Panc1 (cell line): Measurements from ENCODE around the gene SUPV3L1. TPM values are rescaled to one million over a fixed set of nuclear protein-coding genes. Genes with fewer than 3 reads are reported as not detected.

Experiments
- ATAC-seq: fragments of 200-7000 bp; cut with Tn5 transposase; 2 replicates; pipeline ENCODE4 v1.9.1; 2020; ENCODE audit warnings: mild to moderate bottlenecking, moderate library complexity
- BruUV-seq: library from RNA; stranded (reverse); fragments of 400-500 nt; replicated peaks from 2 replicates; lab custom pipeline; 2021; lab: Mats Ljungman, UMichigan
- CTCF ChIA-PET: fragments of 300-600 bp; sonication (Branson Sonifier 250); formaldehyde crosslinking; loops from one replicate; lab custom pipeline; 2022; ENCODE audit warnings: antibody characterized with exemption; lab: Charles Lee
- POLR2A ChIA-PET: fragments of 300-600 bp; sonication (Branson Sonifier 250); formaldehyde crosslinking; loops from one replicate; lab custom pipeline; 2022; ENCODE audit warnings: antibody characterized with exemption; lab: Charles Lee
- DNase-seq: peaks from one replicate; pipeline ENCODE4 v3.0.0-alpha.2; 2010; ENCODE audit warnings: low read depth, low spot score
- H3K27ac ChIP-seq: 2 replicates; pipeline ENCODE4 v1.5.1; 2011; ENCODE audit warnings: mild to moderate bottlenecking, low read length, inconsistent platforms
- H3K27me3 ChIP-seq: fragments of 200-500 bp; sonication (Bioruptor generic); 2 replicates; pipeline ENCODE4 v1.6.0; 2014; ENCODE audit warnings: low read length, inconsistent platforms; ENCODE audit not compliant: control insufficient read depth, insufficient read depth
- H3K36me3 ChIP-seq: fragments of 200-500 bp; sonication (Bioruptor generic); 2 replicates; pipeline ENCODE4 v1.5.1; 2014; ENCODE audit warnings: inconsistent platforms, mild to moderate bottlenecking, low read length, moderate library complexity; ENCODE audit not compliant: control insufficient read depth, insufficient read depth
- H3K4me1 ChIP-seq: 2 replicates; pipeline ENCODE4 v1.5.1; 2011; ENCODE audit warnings: inconsistent platforms, mild to moderate bottlenecking, low read length, moderate library complexity; ENCODE audit not compliant: control insufficient read depth, insufficient read depth
- H3K4me3 ChIP-seq, 2 experiments: 2 replicates each; pipeline ENCODE4 v1.5.1; 2011 to 2012; ENCODE audit warnings: low read depth in 2 of 2, low read length in 2 of 2, mild to moderate bottlenecking in 2 of 2, inconsistent platforms in 1 of 2, moderate library complexity in 1 of 2
- H3K9me3 ChIP-seq: fragments of 200-500 bp; sonication (Bioruptor generic); 2 replicates; pipeline ENCODE4 v1.5.1; 2014; ENCODE audit warnings: low read depth, mild to moderate bottlenecking, inconsistent platforms, low read length, moderate library complexity; ENCODE audit not compliant: control insufficient read depth, insufficient read depth
- POLR2AphosphoS5 ChIP-seq: IDR thresholded peaks from 2 replicates; pipeline ENCODE4 v1.6.1; 2012; ENCODE audit warnings: mild to moderate bottlenecking, low read depth, low read length, moderate library complexity
- REST ChIP-seq, 2 experiments: IDR thresholded peaks; 2 replicates each; pipeline ENCODE4 v1.6.1; 2011 to 2012; ENCODE audit warnings: low read depth in 2 of 2, control low read depth in 1 of 2, low read length in 1 of 2, mild to moderate bottlenecking in 1 of 2, moderate library complexity in 1 of 2; ENCODE audit not compliant: insufficient read depth in 1 of 2
- SIN3A ChIP-seq: IDR thresholded peaks from 2 replicates; pipeline ENCODE4 v1.6.1; 2012; ENCODE audit warnings: low read depth, mild to moderate bottlenecking, low read length, moderate library complexity, borderline replicate concordance; ENCODE audit not compliant: insufficient read depth
- TCF7L2 ChIP-seq: IDR thresholded peaks from 2 replicates; pipeline ENCODE4 v1.6.1; 2011; ENCODE audit warnings: mild to moderate bottlenecking, low read depth, low read length, inconsistent platforms
- in situ Hi-C: cut with HindIII; loops from 2 replicates; pipeline ENCODE4 v1.10.0; 2016; ENCODE audit warnings: low sequenced_read_pairs, low pct_unique_long_range_greater_than_20kb
- intact Hi-C: fragments of 100-400 bp; cut with micrococcal nuclease; formaldehyde crosslinking; loops from one replicate; pipeline ENCODE4 v1.10.0; 2022; ENCODE audit not compliant: unreplicated experiment
- total RNA-seq: library from RNA; stranded (reverse); gene quantifications from one replicate; pipeline ENCODE4 v1.2.1, GENCODE V29; 2021; ENCODE audit not compliant: unreplicated experiment
- TF ChIP-seq, protein P1 (sequence below): fragments of 450-650 bp; IDR thresholded peaks from 2 replicates; pipeline ENCODE4 v1.5.1; 2017; ENCODE audit warnings: mild to moderate bottlenecking

The SUPV3L1 gene
- total RNA-seq, 1 experiment from 2014 or later: 65.0 TPM

DNA sequence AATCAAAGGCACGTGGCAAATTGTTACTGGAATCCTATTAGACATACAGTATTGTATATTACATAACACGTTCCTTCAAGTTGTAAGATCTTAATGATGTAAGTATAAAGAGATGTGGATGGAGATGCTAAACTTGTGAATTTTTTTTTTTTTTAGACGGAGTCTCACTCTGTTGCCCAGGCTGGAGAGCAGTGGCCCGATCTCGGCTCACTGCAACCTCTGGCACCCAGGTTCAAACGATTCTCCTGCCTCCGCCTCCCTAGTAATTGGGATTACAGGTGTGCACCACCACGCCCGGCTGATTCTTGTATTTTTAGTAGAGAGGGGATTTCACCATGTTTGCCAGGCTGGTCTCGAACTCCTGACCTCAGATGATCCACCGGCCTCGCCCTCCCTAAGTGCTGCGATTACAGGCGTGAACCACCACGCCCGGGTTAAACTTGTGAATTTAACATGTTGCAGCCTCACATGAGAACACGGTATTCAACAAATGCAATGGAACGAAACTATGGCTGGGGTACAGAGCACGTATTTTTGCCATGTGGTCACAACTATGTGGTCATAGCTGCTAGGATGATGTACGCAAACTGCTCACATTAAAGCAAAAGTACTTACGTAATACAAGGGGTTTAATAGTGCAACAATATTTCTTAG, 818 bp upstream of the SUPV3L1 start:
- DNase-seq: no peak
- peak; percentile 71 for ATAC-seq
- no peaks in the 10 kb centered on the region for H3K9me3 ChIP-seq
- CTCF ChIA-PET: interaction anchor here (0.5 to 0.6 kb wide), 2 partner anchors 175 to 489 kb away, joined by 3 to 5 read pairs; no protein-coding TSS in a partner anchor
- peak overlapping the region; percentile 94 to 95 for H3K4me3 ChIP-seq
- H3K36me3 ChIP-seq: peaks cover 6% of the 10 kb centered on the region; the same call in 1 of the 2 replicates
- H3K27me3 ChIP-seq: no peaks in the 10 kb centered on the region
- H3K4me1 ChIP-seq: peaks cover 11% of the 10 kb centered on the region; the same call in 1 of the 2 replicates
- intact Hi-C loops: no loop called here
- H3K27ac ChIP-seq: peak overlapping the region; percentile 98
- in situ Hi-C loops: no loop called here
- TSS peak; percentile 99 for BruUV-seq
- POLR2A ChIA-PET: no interaction called here
- no peak for TF ChIP-seq REST (IDR thresholded peaks at IDR 0.05; ENCODE audit: insufficient read depth in 1 of 2, low read depth in 2 of 2, low read length in 1 of 2)
- no peak for TF ChIP-seq TCF7L2
- TF ChIP-seq, protein P1, sequence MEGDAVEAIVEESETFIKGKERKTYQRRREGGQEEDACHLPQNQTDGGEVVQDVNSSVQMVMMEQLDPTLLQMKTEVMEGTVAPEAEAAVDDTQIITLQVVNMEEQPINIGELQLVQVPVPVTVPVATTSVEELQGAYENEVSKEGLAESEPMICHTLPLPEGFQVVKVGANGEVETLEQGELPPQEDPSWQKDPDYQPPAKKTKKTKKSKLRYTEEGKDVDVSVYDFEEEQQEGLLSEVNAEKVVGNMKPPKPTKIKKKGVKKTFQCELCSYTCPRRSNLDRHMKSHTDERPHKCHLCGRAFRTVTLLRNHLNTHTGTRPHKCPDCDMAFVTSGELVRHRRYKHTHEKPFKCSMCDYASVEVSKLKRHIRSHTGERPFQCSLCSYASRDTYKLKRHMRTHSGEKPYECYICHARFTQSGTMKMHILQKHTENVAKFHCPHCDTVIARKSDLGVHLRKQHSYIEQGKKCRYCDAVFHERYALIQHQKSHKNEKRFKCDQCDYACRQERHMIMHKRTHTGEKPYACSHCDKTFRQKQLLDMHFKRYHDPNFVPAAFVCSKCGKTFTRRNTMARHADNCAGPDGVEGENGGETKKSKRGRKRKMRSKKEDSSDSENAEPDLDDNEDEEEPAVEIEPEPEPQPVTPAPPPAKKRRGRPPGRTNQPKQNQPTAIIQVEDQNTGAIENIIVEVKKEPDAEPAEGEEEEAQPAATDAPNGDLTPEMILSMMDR: no peak
- TF ChIP-seq POLR2AphosphoS5: no peak
- no peak for TF ChIP-seq SIN3A

DNA sequence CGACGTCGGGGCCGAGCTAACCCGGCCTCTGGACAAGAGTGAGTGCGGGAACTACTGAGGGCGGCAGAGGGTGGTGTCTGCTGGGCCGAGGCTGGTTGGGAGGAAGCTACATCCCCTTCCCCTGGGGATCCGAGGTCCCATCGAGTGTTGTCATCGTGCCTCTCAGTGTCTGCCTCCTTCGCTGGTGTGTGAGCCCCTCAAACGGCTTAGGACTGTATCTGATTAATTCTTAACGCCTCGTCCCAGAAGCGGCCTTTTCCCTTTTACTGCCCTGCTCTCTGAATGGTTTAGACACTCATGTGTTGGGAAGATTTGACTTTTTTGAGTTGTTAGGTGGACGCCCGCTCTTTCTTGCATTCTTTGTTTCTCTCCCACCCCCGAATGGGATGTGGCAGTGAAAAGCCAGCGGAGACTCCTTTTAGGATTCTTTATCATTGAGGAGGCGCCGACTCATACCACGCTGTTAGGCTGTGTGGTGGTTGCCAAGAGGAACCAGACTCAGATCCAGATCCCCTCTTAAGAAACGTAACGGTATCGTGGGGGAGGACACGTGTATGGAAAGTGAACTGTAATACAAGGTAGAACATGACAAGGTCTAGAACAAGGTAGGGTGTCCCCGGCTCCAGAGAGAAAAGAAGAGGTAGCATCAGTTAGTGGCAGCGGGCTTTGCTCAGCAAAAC, 631 bp downstream of the SUPV3L1 start:
- ChIA-PET CTCF (no interaction called here), POLR2A (interaction anchor here (0.6 to 1.0 kb wide), 2 partner anchors 47 to 1023 kb away, joined by 3 to 4 read pairs; no protein-coding TSS in a partner anchor)
- no peaks in the 10 kb centered on the region for H3K27me3 ChIP-seq
- H3K4me3 ChIP-seq: peak overlapping the region; percentile 94 to 95
- H3K36me3 ChIP-seq: peaks cover 6% of the 10 kb centered on the region
- DNase-seq: no peak
- TF ChIP-seq REST (IDR thresholded peaks at IDR 0.05; ENCODE audit: insufficient read depth in 1 of 2, low read depth in 2 of 2, low read length in 1 of 2) (no peak), TCF7L2 (no peak), POLR2AphosphoS5 (no peak), SIN3A (no peak)
- TF ChIP-seq, protein P1: no peak
- no TSS peak for BruUV-seq
- H3K9me3 ChIP-seq: no peaks in the 10 kb centered on the region
- ATAC-seq: no peak
- intact Hi-C loops: no loop called here
- peaks cover 11% of the 10 kb centered on the region; the same call in 1 of the 2 replicates for H3K4me1 ChIP-seq
- in situ Hi-C loops: no loop called here
- peak overlapping the region; percentile 98 for H3K27ac ChIP-seq
